DND-41 (cell line): Measurements from ENCODE around the gene CCDC78.

Experiments used
- ATAC-seq: fragments of 200-7000 bp; cut with Tn5 transposase; 3 replicates; pipeline ENCODE4 v1.9.1; 2021; ENCODE audit warnings: low read depth; ENCODE audit not compliant: insufficient read depth
- DNase-seq: peaks from one replicate; pipeline ENCODE4 v3.0.0-alpha.2; 2020
- H2AFZ ChIP-seq: 2 replicates; pipeline ENCODE4 v1.6.0; 2012; ENCODE audit warnings: low read depth, low read length
- H3K27ac ChIP-seq: 2 replicates; pipeline ENCODE4 v1.5.1; 2012; ENCODE audit warnings: low read length, inconsistent platforms
- H3K27me3 ChIP-seq: fragments of 200-600 bp; sonication (generic); 2 replicates; pipeline ENCODE4 v1.6.0; 2012; ENCODE audit warnings: low read length, mild to moderate bottlenecking, inconsistent platforms; ENCODE audit not compliant: insufficient read depth, poor library complexity
- H3K36me3 ChIP-seq: 2 replicates; pipeline ENCODE4 v1.5.1; 2012; ENCODE audit warnings: low read length, inconsistent platforms; ENCODE audit not compliant: insufficient read depth
- H3K4me1 ChIP-seq: 2 replicates; pipeline ENCODE4 v1.5.1; 2012; ENCODE audit warnings: mild to moderate bottlenecking, low read length; ENCODE audit not compliant: insufficient read depth
- H3K4me2 ChIP-seq: 2 replicates; pipeline ENCODE4 v1.6.0; 2012; ENCODE audit warnings: mild to moderate bottlenecking, moderate library complexity, low read length, inconsistent platforms; ENCODE audit not compliant: insufficient read depth
- H3K4me3 ChIP-seq, 2 experiments: fragments of 200-600 bp in 1 of 2; shearing (Covaris generic) in 1 of 2; 2 replicates each; pipeline ENCODE4 v1.5.1; 2012 to 2016; ENCODE audit warnings: inconsistent platforms in 2 of 2, low read length in 2 of 2, mild to moderate bottlenecking in 2 of 2, low read depth in 1 of 2, moderate library complexity in 1 of 2
- H3K79me2 ChIP-seq: 2 replicates; pipeline ENCODE4 v1.6.0; 2012; ENCODE audit warnings: low read length, inconsistent platforms; ENCODE audit not compliant: insufficient read depth
- H3K9ac ChIP-seq: 2 replicates; pipeline ENCODE4 v1.6.0; 2012; ENCODE audit warnings: low read depth, mild to moderate bottlenecking, inconsistent platforms, low read length, moderate library complexity
- H3K9me3 ChIP-seq: 2 replicates; pipeline ENCODE4 v1.5.1; 2012; ENCODE audit warnings: low read length, moderate library complexity, mild to moderate bottlenecking, inconsistent platforms; ENCODE audit not compliant: insufficient read depth, severe bottlenecking
- H4K20me1 ChIP-seq: 2 replicates; pipeline ENCODE4 v1.6.0; 2012; ENCODE audit warnings: low read length; ENCODE audit not compliant: insufficient read depth
- EZH2 ChIP-seq: IDR thresholded peaks from 3 replicates; pipeline ENCODE4 v1.6.1; 2012; ENCODE audit warnings: borderline replicate concordance, low read depth, mild to moderate bottlenecking, moderate library complexity, low read length, inconsistent platforms; ENCODE audit not compliant: severe bottlenecking
- TF ChIP-seq, protein P1 (sequence below): IDR thresholded peaks from 2 replicates; pipeline ENCODE4 v1.5.1; 2012; ENCODE audit warnings: borderline replicate concordance, low read length, moderate library complexity, mild to moderate bottlenecking; ENCODE audit not compliant: poor library complexity, severe bottlenecking; ENCODE audit errors: extremely low read depth

CCDC78 gene

GRCh38 chr16:752007-752312, 25.7 kb upstream of the CCDC78 start:
- Histone ChIP-seq H3K79me2 (no peaks in the 10 kb centered on the region), H3K27ac (no peak overlapping the region), H3K9me3 (no peaks in the 10 kb centered on the region), H3K4me1 (no peaks in the 10 kb centered on the region), H3K4me3 (no peak overlapping the region), H3K4me2 (no peak overlapping the region), H4K20me1 (no peaks in the 10 kb centered on the region), H2AFZ (no peak overlapping the region), H3K36me3 (no peaks in the 10 kb centered on the region), H3K27me3 (no peaks in the 10 kb centered on the region), H3K9ac (no peak overlapping the region)
- TF ChIP-seq EZH2: no peak
- TF ChIP-seq, protein P1, sequence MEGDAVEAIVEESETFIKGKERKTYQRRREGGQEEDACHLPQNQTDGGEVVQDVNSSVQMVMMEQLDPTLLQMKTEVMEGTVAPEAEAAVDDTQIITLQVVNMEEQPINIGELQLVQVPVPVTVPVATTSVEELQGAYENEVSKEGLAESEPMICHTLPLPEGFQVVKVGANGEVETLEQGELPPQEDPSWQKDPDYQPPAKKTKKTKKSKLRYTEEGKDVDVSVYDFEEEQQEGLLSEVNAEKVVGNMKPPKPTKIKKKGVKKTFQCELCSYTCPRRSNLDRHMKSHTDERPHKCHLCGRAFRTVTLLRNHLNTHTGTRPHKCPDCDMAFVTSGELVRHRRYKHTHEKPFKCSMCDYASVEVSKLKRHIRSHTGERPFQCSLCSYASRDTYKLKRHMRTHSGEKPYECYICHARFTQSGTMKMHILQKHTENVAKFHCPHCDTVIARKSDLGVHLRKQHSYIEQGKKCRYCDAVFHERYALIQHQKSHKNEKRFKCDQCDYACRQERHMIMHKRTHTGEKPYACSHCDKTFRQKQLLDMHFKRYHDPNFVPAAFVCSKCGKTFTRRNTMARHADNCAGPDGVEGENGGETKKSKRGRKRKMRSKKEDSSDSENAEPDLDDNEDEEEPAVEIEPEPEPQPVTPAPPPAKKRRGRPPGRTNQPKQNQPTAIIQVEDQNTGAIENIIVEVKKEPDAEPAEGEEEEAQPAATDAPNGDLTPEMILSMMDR: no peak
- no peak for DNase-seq
- ATAC-seq: no peak

GRCh38 chr16:751152-752006, 25.1 kb upstream of the CCDC78 start:
- Histone ChIP-seq H3K9ac (no peak overlapping the region), H4K20me1 (no peaks in the 10 kb centered on the region), H3K4me1 (no peaks in the 10 kb centered on the region), H3K4me2 (no peak overlapping the region), H3K36me3 (no peaks in the 10 kb centered on the region), H2AFZ (no peak overlapping the region), H3K79me2 (no peaks in the 10 kb centered on the region), H3K27ac (no peak overlapping the region), H3K4me3 (no peak overlapping the region), H3K9me3 (no peaks in the 10 kb centered on the region), H3K27me3 (no peaks in the 10 kb centered on the region)
- TF ChIP-seq EZH2: no peak
- TF ChIP-seq, protein P1: no peak
- DNase-seq (no peak), ATAC-seq (no peak)

- H3K79me2 ChIP-seq: no peaks in the 10 kb centered on the region
- no peak for TF ChIP-seq EZH2
- TF ChIP-seq, protein P1: no peak
- H2AFZ ChIP-seq: no peak overlapping the region
- no peak overlapping the region for H3K9ac ChIP-seq
- no peaks in the 10 kb centered on the region for H3K27me3 ChIP-seq
- H3K4me3 ChIP-seq: no peak overlapping the region
- H3K36me3 ChIP-seq: no peaks in the 10 kb centered on the region
- no peak for DNase-seq
- no peaks in the 10 kb centered on the region for H4K20me1 ChIP-seq
- no peak overlapping the region for H3K27ac ChIP-seq
- no peaks in the 10 kb centered on the region for H3K9me3 ChIP-seq
- no peaks in the 10 kb centered on the region for H3K4me1 ChIP-seq
- no peak for ATAC-seq
- H3K4me2 ChIP-seq: no peak overlapping the region
Observed at GRCh38 chr16:750485-750884, 24.2 kb upstream of the CCDC78 start.

DNA sequence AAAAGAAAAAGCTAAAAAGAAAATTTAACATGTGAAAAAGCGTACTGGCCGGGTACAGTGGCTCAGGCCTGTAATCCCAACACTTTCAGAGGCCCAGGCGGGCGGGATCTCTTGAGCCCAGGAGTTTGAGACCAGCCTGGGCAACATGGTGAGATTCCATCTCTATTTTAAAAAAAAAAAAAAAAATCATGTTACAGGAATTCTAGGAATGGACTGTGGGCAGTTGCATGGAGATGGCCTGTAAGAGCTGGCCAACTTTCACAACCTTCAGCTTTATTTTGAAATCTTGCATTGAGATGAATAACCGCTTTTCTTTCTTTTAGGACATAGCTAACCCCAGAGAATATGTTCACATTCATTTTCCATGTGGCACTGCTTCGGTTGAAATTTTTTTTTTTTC, 22.8 kb upstream of the CCDC78 start:
- H3K27ac ChIP-seq: no peak overlapping the region
- H3K4me2 ChIP-seq: no peak overlapping the region
- no peak overlapping the region for H2AFZ ChIP-seq
- no peak for TF ChIP-seq EZH2
- no peak overlapping the region for H3K4me3 ChIP-seq
- no peaks in the 10 kb centered on the region for H3K4me1 ChIP-seq
- no peaks in the 10 kb centered on the region for H3K9me3 ChIP-seq
- ATAC-seq (no peak), DNase-seq (no peak)
- H3K27me3 ChIP-seq: no peaks in the 10 kb centered on the region
- no peaks in the 10 kb centered on the region for H4K20me1 ChIP-seq
- no peaks in the 10 kb centered on the region for H3K79me2 ChIP-seq
- H3K36me3 ChIP-seq: no peaks in the 10 kb centered on the region
- no peak overlapping the region for H3K9ac ChIP-seq
